ENCODE data around the gene PCDHA13. TPM values are rescaled to one million over a fixed set of nuclear protein-coding genes. Genes with fewer than 3 reads are reported as not detected.
"Not testable (repeated sequence)": the region's sequence is repeated elsewhere in the genome, so short reads cannot be mapped to it uniquely, and the experiment has no call there.

The PCDHA13 gene
- under 0.01 and 0.33 TPM in 2 replicates for total RNA-seq
- polyA plus RNA-seq: 0.02 TPM in 1 of 2 replicates, not detected in the other
- 0.07 TPM in 1 of 2 replicates, not detected in the other for polyA plus RNA-seq (2012)
- 0.71 TPM in 1 of 2 replicates, not detected in the other for polyA minus RNA-seq (ENCODE audit: low replicate concordance)

GRCh38 chr5:140881889-140882590 lies at the start of gene PCDHA13:
TSS of gene PCDHA13 (plus strand) at chr5:140882124. CDS start at chr5:140882269, 145 bp downstream.
- no peak for DNase-seq (ENCODE audit: low read depth in 2 of 2)
- Histone ChIP-seq H3K79me2 (ENCODE audit: control insufficient read depth, insufficient read depth, low read length) (no peaks in the 10 kb centered on the region), H3K27me3 (ENCODE audit: control insufficient read depth, insufficient read depth, low read length) (no peaks in the 10 kb centered on the region)

GRCh38 chr5:140833993-140834392 lies 47.9 kb upstream of the PCDHA13 start, which contains the start of gene PCDHA7:
TSS of gene PCDHA7 (plus strand) at chr5:140834269. CDS start at chr5:140834384, 115 bp downstream.
- Histone ChIP-seq H3K36me3 (ENCODE audit: control insufficient read depth, insufficient read depth, low read length) (no peaks in the 10 kb centered on the region), H3K4me3 (replicated peaks in 1 of 4; ENCODE audit: control extremely low read depth in 1 of 4, insufficient read depth in 1 of 4, low read depth in 3 of 4, low read length in 4 of 4) (peak within 1 kb of the TSS in 2 of 4 experiments; percentile 16 to 43)

More at GRCh38 chr5:140881889-140882590, at the start of gene PCDHA13:
- Histone ChIP-seq H3K4me1 (ENCODE audit: control insufficient read depth, extremely low read depth, insufficient read depth, low read length) (no peaks in the 10 kb centered on the region), H3K27ac (ENCODE audit: insufficient read depth, low read length) (no peak within 1 kb of the TSS), H3K9ac (ENCODE audit: insufficient read depth, low read length) (no peak within 1 kb of the TSS), H3K4me3 (replicated peaks in 1 of 4; ENCODE audit: control extremely low read depth in 1 of 4, insufficient read depth in 1 of 4, low read depth in 3 of 4, low read length in 4 of 4) (no peak within 1 kb of the TSS), H2AFZ (ENCODE audit: low read length) (no peak within 1 kb of the TSS), H3K9me3 (ENCODE audit: control insufficient read depth, insufficient read depth, low read depth, low read length) (no peaks in the 10 kb centered on the region), H3K4me2 (ENCODE audit: extremely low read depth, insufficient read depth, low read length) (no peak within 1 kb of the TSS), H3K36me3 (ENCODE audit: control insufficient read depth, insufficient read depth, low read length) (no peaks in the 10 kb centered on the region), H4K20me1 (ENCODE audit: control insufficient read depth, extremely low read depth, insufficient read depth, low read length) (no peaks in the 10 kb centered on the region)
- TF ChIP-seq CTCF (conservative IDR thresholded peaks at IDR 0.05 in 1 of 2, IDR thresholded peaks at IDR 0.05 in 1 of 2; ENCODE audit: low read depth in 1 of 2, low read length in 2 of 2) (no peak), EZH2 (IDR thresholded peaks at IDR 0.05; ENCODE audit: low read length, missing control alignments) (no peak)

GRCh38 chr5:140834439-140835008 lies 47.4 kb upstream of the PCDHA13 start:
- peak overlapping the region in 2 of 4 experiments; percentile 16 to 43 for H3K4me3 ChIP-seq (replicated peaks in 1 of 4; ENCODE audit: control extremely low read depth in 1 of 4, insufficient read depth in 1 of 4, low read depth in 3 of 4, low read length in 4 of 4)
- not testable (repeated sequence) for DNase-seq (ENCODE audit: low read depth in 2 of 2); H3K4me2 ChIP-seq (ENCODE audit: extremely low read depth, insufficient read depth, low read length); H3K27ac ChIP-seq (ENCODE audit: insufficient read depth, low read length); H3K9ac ChIP-seq (ENCODE audit: insufficient read depth, low read length); H3K79me2 ChIP-seq (ENCODE audit: control insufficient read depth, insufficient read depth, low read length); H4K20me1 ChIP-seq (ENCODE audit: control insufficient read depth, extremely low read depth, insufficient read depth, low read length); H3K27me3 ChIP-seq (ENCODE audit: control insufficient read depth, insufficient read depth, low read length); H3K9me3 ChIP-seq (ENCODE audit: control insufficient read depth, insufficient read depth, low read depth, low read length); H3K4me1 ChIP-seq (ENCODE audit: control insufficient read depth, extremely low read depth, insufficient read depth, low read length); H3K36me3 ChIP-seq (ENCODE audit: control insufficient read depth, insufficient read depth, low read length)
- peak overlapping the region; percentile 29 for H2AFZ ChIP-seq (ENCODE audit: low read length)

More at GRCh38 chr5:140833993-140834392, 47.9 kb upstream of the PCDHA13 start, which contains the start of gene PCDHA7:
- no peaks in the 10 kb centered on the region for H3K79me2 ChIP-seq (ENCODE audit: control insufficient read depth, insufficient read depth, low read length)
- no peaks in the 10 kb centered on the region for H3K27me3 ChIP-seq (ENCODE audit: control insufficient read depth, insufficient read depth, low read length)
- H3K9ac ChIP-seq (ENCODE audit: insufficient read depth, low read length): no peak within 1 kb of the TSS
- H3K4me2 ChIP-seq (ENCODE audit: extremely low read depth, insufficient read depth, low read length): no peak within 1 kb of the TSS
- H3K27ac ChIP-seq (ENCODE audit: insufficient read depth, low read length): no peak within 1 kb of the TSS
- H3K4me1 ChIP-seq (ENCODE audit: control insufficient read depth, extremely low read depth, insufficient read depth, low read length): no peaks in the 10 kb centered on the region
- no peaks in the 10 kb centered on the region for H4K20me1 ChIP-seq (ENCODE audit: control insufficient read depth, extremely low read depth, insufficient read depth, low read length)
- peak; percentile 14 to 32 for DNase-seq (ENCODE audit: low read depth in 2 of 2)
- H2AFZ ChIP-seq (ENCODE audit: low read length): peak within 1 kb of the TSS; percentile 29
- H3K9me3 ChIP-seq (ENCODE audit: control insufficient read depth, insufficient read depth, low read depth, low read length): no peaks in the 10 kb centered on the region
- TF ChIP-seq CTCF (conservative IDR thresholded peaks at IDR 0.05 in 1 of 2, IDR thresholded peaks at IDR 0.05 in 1 of 2; ENCODE audit: low read depth in 1 of 2, low read length in 2 of 2) (peak in 1 of 2 donors; percentile 1), EZH2 (IDR thresholded peaks at IDR 0.05; ENCODE audit: low read length, missing control alignments) (no peak)

Measured in fibroblast of lung (primary cell).